A549 (cell line): ENCODE results near the gene NUP42. TPM values are rescaled to one million over a fixed set of nuclear protein-coding genes. Genes with fewer than 3 reads are reported as not detected.

Experiments used
- ATAC-seq, 2 experiments: fragments of 200-7000 bp in 1 of 2; fragments of >200 bp in 1 of 2; cut with Nextera tagmentation in 1 of 2; cut with Tn5 transposase in 1 of 2; 3 replicates each; pipeline versions ENCODE4 v1.8.0 to v1.9.1; 2018 to 2020; ENCODE audit warnings: mild to moderate bottlenecking in 1 of 2, moderate library complexity in 1 of 2
- CTCF ChIA-PET: fragments of 300-600 bp; sonication (Branson Sonifier 250); formaldehyde crosslinking; extraction: SDS; loops from one replicate; lab custom pipeline; 2021; ENCODE audit warnings: antibody characterized with exemption, inconsistent platforms; lab: Yijun Ruan, JAX
- POLR2A ChIA-PET: fragments of 350-600 bp; formaldehyde crosslinking; extraction: SDS; loops from one replicate; lab custom pipeline; 2021; ENCODE audit warnings: antibody characterized with exemption, inconsistent platforms; lab: Yijun Ruan, JAX
- DNase-seq, 2 experiments: peaks; one replicate each; pipeline versions ENCODE4 v3.0.0 to v3.0.0-alpha.2; 2011 to 2016; ENCODE audit warnings: low read depth in 1 of 2, low spot score in 1 of 2
- FAIRE-seq: peaks from 2 replicates; lab custom pipeline; 2011; peaks lifted over from hg19 to GRCh38; lab: Jason Lieb, UNC
- H3K27ac ChIP-seq, 2 experiments: fragments of >200 bp; sonication (Bioruptor Twin); formaldehyde crosslinking; 3 replicates each; pipeline ENCODE4 v1.5.1; 2016 to 2017
- H3K4me1 ChIP-seq: fragments of >200 bp; sonication (Bioruptor Twin); formaldehyde crosslinking; 3 replicates; pipeline ENCODE4 v1.6.1; 2016
- H3K4me2 ChIP-seq: fragments of >200 bp; sonication (Bioruptor Twin); formaldehyde crosslinking; 3 replicates; pipeline ENCODE4 v1.6.1; 2016
- H3K4me3 ChIP-seq: fragments of >200 bp; sonication (Bioruptor Twin); formaldehyde crosslinking; 3 replicates; pipeline ENCODE4 v1.5.1; 2016
- H3K9me3 ChIP-seq: fragments of >200 bp; sonication (Bioruptor Twin); formaldehyde crosslinking; 3 replicates; pipeline ENCODE4 v1.6.1; 2016
- CBX8 ChIP-seq: fragments of 200-600 bp; sonication (generic); IDR thresholded peaks from 2 replicates; pipeline ENCODE4 v1.6.1; 2016
- CHD4 ChIP-seq: fragments of 200-600 bp; sonication (generic); IDR thresholded peaks from 2 replicates; pipeline ENCODE4 v1.6.1; 2016; ENCODE audit warnings: antibody characterized with exemption, mild to moderate bottlenecking, borderline replicate concordance
- EHF ChIP-seq: fragments of 250-450 bp; sonication (Bioruptor Pico); IDR thresholded peaks from 2 replicates; pipeline ENCODE4 v1.5.0; 2020; ENCODE audit warnings: mild to moderate bottlenecking
- ESRRA ChIP-seq: fragments of 150-350 bp; IDR thresholded peaks from 2 replicates; pipeline ENCODE4 v1.6.1; 2014; ENCODE audit warnings: mild to moderate bottlenecking, low read length, borderline replicate concordance
- FOSB ChIP-seq: fragments of 250-450 bp; sonication (Bioruptor Pico); IDR thresholded peaks from 2 replicates; pipeline ENCODE4 v1.5.0; 2020; ENCODE audit warnings: mild to moderate bottlenecking, moderate library complexity
- FOSL2 ChIP-seq, 2 experiments: fragments of 450-650 bp in 1 of 2; fragments of >200 bp in 1 of 2; sonication (Bioruptor Twin) in 1 of 2; formaldehyde crosslinking; IDR thresholded peaks; 2 replicates each; pipeline versions ENCODE4 v1.5.0 to v1.6.1; 2016 to 2020; ENCODE audit warnings: mild to moderate bottlenecking in 1 of 2, moderate library complexity in 1 of 2
- FOXS1 ChIP-seq: fragments of 250-450 bp; sonication (Bioruptor Pico); IDR thresholded peaks from 2 replicates; pipeline ENCODE4 v1.5.0; 2020; ENCODE audit warnings: mild to moderate bottlenecking, moderate library complexity
- HDAC2 ChIP-seq: fragments of 200-600 bp; sonication (generic); IDR thresholded peaks from 2 replicates; pipeline ENCODE4 v1.6.1; 2016
- HEYL ChIP-seq: fragments of 250-450 bp; sonication (Bioruptor Pico); IDR thresholded peaks from 2 replicates; pipeline ENCODE4 v1.8.0; 2021; ENCODE audit warnings: mild to moderate bottlenecking, moderate library complexity
- HOXB13 ChIP-seq: fragments of 250-450 bp; sonication (Bioruptor Pico); IDR thresholded peaks from 2 replicates; pipeline ENCODE4 v1.5.0; 2020; ENCODE audit warnings: low read depth, mild to moderate bottlenecking, moderate library complexity
- JUN ChIP-seq, 2 experiments: fragments of >200 bp; sonication (Bioruptor Twin); formaldehyde crosslinking; IDR thresholded peaks; 2 replicates in 1 of 2; 3 replicates in 1 of 2; pipeline ENCODE4 v1.6.1; 2016 to 2017
- KDM5A ChIP-seq: fragments of 200-600 bp; sonication (generic); IDR thresholded peaks from 2 replicates; pipeline ENCODE4 v1.6.1; 2016; ENCODE audit warnings: antibody characterized with exemption, mild to moderate bottlenecking
- MAZ ChIP-seq: fragments of 150-350 bp; IDR thresholded peaks from 2 replicates; pipeline ENCODE4 v1.6.1; 2014; ENCODE audit warnings: antibody characterized with exemption, low read depth, low read length, borderline replicate concordance
- NPAS2 ChIP-seq: fragments of 250-450 bp; sonication (Bioruptor Pico); IDR thresholded peaks from 2 replicates; pipeline ENCODE4 v1.8.0; 2022; ENCODE audit warnings: mild to moderate bottlenecking, moderate library complexity, borderline replicate concordance
- RAD21 ChIP-seq, 2 experiments: fragments of >200 bp in 1 of 2; sonication (Bioruptor Twin) in 1 of 2; formaldehyde crosslinking in 1 of 2; IDR thresholded peaks in 1 of 2; conservative IDR thresholded peaks in 1 of 2; 2 replicates in 1 of 2; 3 replicates in 1 of 2; pipeline ENCODE4 v1.6.1; 2012 to 2018; ENCODE audit warnings: inconsistent platforms in 1 of 2
- RARB ChIP-seq: fragments of 250-450 bp; sonication (Bioruptor Pico); IDR thresholded peaks from 2 replicates; pipeline ENCODE4 v1.8.0; 2021; ENCODE audit warnings: mild to moderate bottlenecking, moderate library complexity
- RCOR1 ChIP-seq: fragments of 150-350 bp; IDR thresholded peaks from 2 replicates; pipeline ENCODE4 v1.6.1; 2014; ENCODE audit warnings: antibody characterized with exemption, low read length, low read depth
- RFX5 ChIP-seq: fragments of 450-650 bp; IDR thresholded peaks from 2 replicates; pipeline ENCODE4 v1.7.1; 2014; ENCODE audit warnings: antibody characterized with exemption, mild to moderate bottlenecking, moderate library complexity
- RNF2 ChIP-seq: fragments of 200-600 bp; sonication (generic); IDR thresholded peaks from 2 replicates; pipeline ENCODE4 v1.6.1; 2016; ENCODE audit warnings: low read depth, mild to moderate bottlenecking, antibody characterized with exemption, moderate library complexity, borderline replicate concordance
- SREBF2 ChIP-seq: fragments of 450-650 bp; IDR thresholded peaks from 2 replicates; pipeline ENCODE4 v1.6.1; 2014; ENCODE audit warnings: mild to moderate bottlenecking, moderate library complexity
- TFCP2L1 ChIP-seq: fragments of 250-450 bp; sonication (Bioruptor Pico); IDR thresholded peaks from 2 replicates; pipeline ENCODE4 v1.5.0; 2021; ENCODE audit warnings: mild to moderate bottlenecking
- TP53 ChIP-seq: fragments of 250-450 bp; sonication (Bioruptor Pico); IDR thresholded peaks from 2 replicates; pipeline ENCODE4 v1.5.0; 2021; ENCODE audit warnings: mild to moderate bottlenecking, moderate library complexity
- ZFP36 ChIP-seq: fragments of 450-650 bp; IDR thresholded peaks from 2 replicates; pipeline ENCODE4 v1.6.1; 2014; ENCODE audit warnings: borderline replicate concordance; ENCODE audit not compliant: partially characterized antibody
- ZNF302 ChIP-seq: fragments of 250-450 bp; sonication (Bioruptor Pico); IDR thresholded peaks from 2 replicates; pipeline ENCODE4 v1.9.0; 2021; ENCODE audit warnings: inconsistent platforms, mild to moderate bottlenecking, moderate library complexity
- ZSCAN20 ChIP-seq: fragments of 250-450 bp; sonication (Bioruptor Pico); IDR thresholded peaks from 2 replicates; pipeline ENCODE4 v1.8.0; 2022; ENCODE audit warnings: mild to moderate bottlenecking, moderate library complexity
- WGBS: methylation state at CpG from one replicate; pipeline ENCODE4 v1.1.6; 2017; ENCODE audit errors: missing lambda C conversion rate; 5-methylcytosine and 5-hydroxymethylcytosine counted together
- polyA minus RNA-seq: library from RNA; depleted of rRNA, polyadenylated mRNA; stranded (reverse); fragments of >200 nt; gene quantifications from 2 replicates; pipeline ENCODE4 v1.2.3, GENCODE V29; 2011; rRNA and poly(A)+ RNA removed
- polyA plus RNA-seq, 4 experiments: library from polyadenylated mRNA; depleted of rRNA in 3 of 4; stranded (reverse); fragments of >200 nt; fragmentation: RNase III in 1 of 4; extraction: RNeasy Plus Mini Kit Qiagen cat#74134 plus additional on column Dnase treatment in 1 of 4; gene quantifications; 2 replicates in 3 of 4; 3 replicates in 1 of 4; pipeline ENCODE4 v1.2.3, GENCODE V29; 2011 to 2017
- TF ChIP-seq, protein P1 (sequence below): fragments of >200 bp; sonication (Bioruptor Twin); formaldehyde crosslinking; IDR thresholded peaks from 3 replicates; pipeline ENCODE4 v1.6.1; 2016
- TF ChIP-seq, protein P2 (sequence below): IDR thresholded peaks from 2 replicates; pipeline ENCODE4 v1.6.1; 2012
- TF ChIP-seq, protein P3 (sequence below): fragments of >200 bp; sonication (Bioruptor Twin); formaldehyde crosslinking; IDR thresholded peaks from 2 replicates; pipeline ENCODE4 v1.6.1; 2016
- TF ChIP-seq, protein P4 (sequence below): fragments of 200-600 bp; sonication (generic); IDR thresholded peaks from 2 replicates; pipeline ENCODE4 v1.6.1; 2016; ENCODE audit warnings: antibody characterized with exemption, mild to moderate bottlenecking, moderate library complexity
- TF ChIP-seq, protein P5 (sequence below): fragments of 250-450 bp; sonication (Bioruptor Pico); IDR thresholded peaks from 2 replicates; pipeline ENCODE4 v1.5.0; 2021; ENCODE audit warnings: mild to moderate bottlenecking, moderate library complexity, borderline replicate concordance

The NUP42 gene, protein sequence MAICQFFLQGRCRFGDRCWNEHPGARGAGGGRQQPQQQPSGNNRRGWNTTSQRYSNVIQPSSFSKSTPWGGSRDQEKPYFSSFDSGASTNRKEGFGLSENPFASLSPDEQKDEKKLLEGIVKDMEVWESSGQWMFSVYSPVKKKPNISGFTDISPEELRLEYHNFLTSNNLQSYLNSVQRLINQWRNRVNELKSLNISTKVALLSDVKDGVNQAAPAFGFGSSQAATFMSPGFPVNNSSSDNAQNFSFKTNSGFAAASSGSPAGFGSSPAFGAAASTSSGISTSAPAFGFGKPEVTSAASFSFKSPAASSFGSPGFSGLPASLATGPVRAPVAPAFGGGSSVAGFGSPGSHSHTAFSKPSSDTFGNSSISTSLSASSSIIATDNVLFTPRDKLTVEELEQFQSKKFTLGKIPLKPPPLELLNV
- polyA plus RNA-seq (2011; rRNA removed) (26.5 and 36.3 TPM in 2 replicates), polyA plus RNA-seq (2017; fragmentation: RNase III; extraction: RNeasy Plus Mini Kit Qiagen cat#74134 plus additional on column Dnase treatment) (27.7 to 29.7 TPM (median 29.3 TPM) in 3 replicates), polyA minus RNA-seq (15.5 and 23.7 TPM in 2 replicates)
- 13.2 and 18.2 TPM in 2 replicates for polyA plus RNA-seq (2012; cell fraction: cytosol; rRNA removed)
- 10.1 and 22.9 TPM in 2 replicates for polyA plus RNA-seq (2012; cell fraction: nucleus; rRNA removed)

DNA sequence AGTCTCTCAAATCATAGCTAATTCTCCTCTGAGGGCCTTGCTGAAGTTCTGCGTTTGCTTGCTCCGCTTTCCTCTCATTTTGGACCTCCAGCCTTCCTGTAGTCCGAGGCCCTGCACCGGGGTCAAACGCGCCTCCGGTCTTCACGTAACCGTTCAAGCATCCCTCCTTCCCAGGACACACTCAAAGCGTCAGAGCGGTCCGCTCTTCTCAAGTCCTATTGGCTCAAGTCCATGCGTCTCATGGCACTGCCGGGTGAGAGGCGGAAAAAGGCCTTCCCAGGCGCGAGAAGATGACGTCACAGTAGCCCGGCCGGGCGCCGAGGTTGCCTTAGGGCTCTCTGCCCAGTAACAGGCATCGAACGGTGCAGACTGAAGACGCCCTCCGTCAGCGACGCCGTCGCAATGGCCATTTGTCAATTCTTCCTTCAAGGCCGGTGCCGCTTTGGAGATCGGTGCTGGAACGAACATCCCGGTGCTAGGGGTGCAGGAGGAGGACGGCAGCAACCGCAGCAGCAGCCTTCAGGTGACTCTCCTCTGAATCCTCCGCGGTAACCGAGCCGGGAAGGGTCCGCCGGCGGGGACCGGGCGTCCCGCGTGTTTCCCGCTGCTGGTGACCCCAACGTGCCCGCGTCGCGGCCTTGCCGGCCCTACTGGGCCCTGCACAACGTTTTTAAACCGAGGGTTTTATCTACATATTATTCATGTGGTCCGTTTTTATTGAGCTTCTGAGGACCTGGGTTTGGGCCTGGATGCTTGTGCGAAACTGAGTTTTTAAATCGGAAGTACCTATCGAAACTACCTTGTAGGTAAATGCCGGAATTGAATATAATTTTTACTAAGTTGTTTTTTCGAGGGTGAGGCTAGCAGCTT, at the start of gene NUP42:
Gene NUP42, plus strand, starts transcription at position 365 of the 870 bp plus-strand sequence. Its CDS starts 38 bp downstream, at position 403.
- CTCF ChIA-PET = interaction anchor here (0.9 to 1.4 kb wide), 2 partner anchors 11 to 17 kb away, joined by 4 read pairs; no protein-coding TSS in a partner anchor
- Histone ChIP-seq H3K4me3 (peak within 1 kb of the TSS; percentile 94), H3K4me2 (peak within 1 kb of the TSS; percentile 96), H3K27ac (peak within 1 kb of the TSS; percentile 91 to 97), H3K9me3 (no peaks in the 10 kb centered on the region), H3K4me1 (peaks cover 23% of the 10 kb centered on the region)
- peak; percentile 93 to 99 for DNase-seq
- 1% methylated on average over 42 of the region's 63 CpGs for WGBS
- FAIRE-seq = peak; percentile 89
- POLR2A ChIA-PET = interaction anchor here (1.0 to 1.2 kb wide), 2 partner anchors 17 to 76 kb away, joined by 3 to 4 read pairs; no protein-coding TSS in a partner anchor
- peak; percentile 98 for ATAC-seq
- TF ChIP-seq, protein P1, sequence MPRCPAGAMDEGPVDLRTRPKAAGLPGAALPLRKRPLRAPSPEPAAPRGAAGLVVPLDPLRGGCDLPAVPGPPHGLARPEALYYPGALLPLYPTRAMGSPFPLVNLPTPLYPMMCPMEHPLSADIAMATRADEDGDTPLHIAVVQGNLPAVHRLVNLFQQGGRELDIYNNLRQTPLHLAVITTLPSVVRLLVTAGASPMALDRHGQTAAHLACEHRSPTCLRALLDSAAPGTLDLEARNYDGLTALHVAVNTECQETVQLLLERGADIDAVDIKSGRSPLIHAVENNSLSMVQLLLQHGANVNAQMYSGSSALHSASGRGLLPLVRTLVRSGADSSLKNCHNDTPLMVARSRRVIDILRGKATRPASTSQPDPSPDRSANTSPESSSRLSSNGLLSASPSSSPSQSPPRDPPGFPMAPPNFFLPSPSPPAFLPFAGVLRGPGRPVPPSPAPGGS = 0 out of 3 replicates have a peak, but pooled peaks have one; percentile 81
- TF ChIP-seq, protein P2, sequence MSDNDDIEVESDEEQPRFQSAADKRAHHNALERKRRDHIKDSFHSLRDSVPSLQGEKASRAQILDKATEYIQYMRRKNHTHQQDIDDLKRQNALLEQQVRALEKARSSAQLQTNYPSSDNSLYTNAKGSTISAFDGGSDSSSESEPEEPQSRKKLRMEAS = peak; percentile 95
- TF ChIP-seq HEYL (CRISPR knock-in tag) (no peak), EHF (CRISPR knock-in tag) (no peak), ZSCAN20 (CRISPR knock-in tag) (no peak), ESRRA (no peak), TFCP2L1 (CRISPR knock-in tag) (no peak), FOSB (CRISPR knock-in tag) (no peak), RARB (CRISPR knock-in tag) (no peak), KDM5A (peak; percentile 76), CHD4 (no peak), FOSL2 (IDR thresholded peaks at IDR 0.05) (no peak), FOSL2 (CRISPR knock-in tag; IDR thresholded peaks at IDR 0.05) (peak; percentile 73), FOXS1 (CRISPR knock-in tag) (no peak), NPAS2 (CRISPR knock-in tag) (no peak), CBX8 (no peak), JUN (IDR thresholded peaks at IDR 0.05) (peak; percentile 86 to 88), RFX5 (peak; percentile 93), MAZ (no peak), ZNF302 (CRISPR knock-in tag) (no peak), RAD21 (conservative IDR thresholded peaks at IDR 0.05 in 1 of 2, IDR thresholded peaks at IDR 0.05 in 1 of 2) (no peak), TP53 (CRISPR knock-in tag) (peak; percentile 58; the same call in 1 of the 2 replicates), HDAC2 (no peak), RCOR1 (no peak), ZFP36 (no peak), SREBF2 (no peak), HOXB13 (CRISPR knock-in tag) (no peak), RNF2 (no peak)
- TF ChIP-seq, protein P3, sequence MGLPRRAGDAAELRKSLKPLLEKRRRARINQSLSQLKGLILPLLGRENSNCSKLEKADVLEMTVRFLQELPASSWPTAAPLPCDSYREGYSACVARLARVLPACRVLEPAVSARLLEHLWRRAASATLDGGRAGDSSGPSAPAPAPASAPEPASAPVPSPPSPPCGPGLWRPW = no peak
- TF ChIP-seq, protein P4, sequence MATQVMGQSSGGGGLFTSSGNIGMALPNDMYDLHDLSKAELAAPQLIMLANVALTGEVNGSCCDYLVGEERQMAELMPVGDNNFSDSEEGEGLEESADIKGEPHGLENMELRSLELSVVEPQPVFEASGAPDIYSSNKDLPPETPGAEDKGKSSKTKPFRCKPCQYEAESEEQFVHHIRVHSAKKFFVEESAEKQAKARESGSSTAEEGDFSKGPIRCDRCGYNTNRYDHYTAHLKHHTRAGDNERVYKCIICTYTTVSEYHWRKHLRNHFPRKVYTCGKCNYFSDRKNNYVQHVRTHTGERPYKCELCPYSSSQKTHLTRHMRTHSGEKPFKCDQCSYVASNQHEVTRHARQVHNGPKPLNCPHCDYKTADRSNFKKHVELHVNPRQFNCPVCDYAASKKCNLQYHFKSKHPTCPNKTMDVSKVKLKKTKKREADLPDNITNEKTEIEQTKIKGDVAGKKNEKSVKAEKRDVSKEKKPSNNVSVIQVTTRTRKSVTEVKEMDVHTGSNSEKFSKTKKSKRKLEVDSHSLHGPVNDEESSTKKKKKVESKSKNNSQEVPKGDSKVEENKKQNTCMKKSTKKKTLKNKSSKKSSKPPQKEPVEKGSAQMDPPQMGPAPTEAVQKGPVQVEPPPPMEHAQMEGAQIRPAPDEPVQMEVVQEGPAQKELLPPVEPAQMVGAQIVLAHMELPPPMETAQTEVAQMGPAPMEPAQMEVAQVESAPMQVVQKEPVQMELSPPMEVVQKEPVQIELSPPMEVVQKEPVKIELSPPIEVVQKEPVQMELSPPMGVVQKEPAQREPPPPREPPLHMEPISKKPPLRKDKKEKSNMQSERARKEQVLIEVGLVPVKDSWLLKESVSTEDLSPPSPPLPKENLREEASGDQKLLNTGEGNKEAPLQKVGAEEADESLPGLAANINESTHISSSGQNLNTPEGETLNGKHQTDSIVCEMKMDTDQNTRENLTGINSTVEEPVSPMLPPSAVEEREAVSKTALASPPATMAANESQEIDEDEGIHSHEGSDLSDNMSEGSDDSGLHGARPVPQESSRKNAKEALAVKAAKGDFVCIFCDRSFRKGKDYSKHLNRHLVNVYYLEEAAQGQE = no peak
- TF ChIP-seq, protein P5, sequence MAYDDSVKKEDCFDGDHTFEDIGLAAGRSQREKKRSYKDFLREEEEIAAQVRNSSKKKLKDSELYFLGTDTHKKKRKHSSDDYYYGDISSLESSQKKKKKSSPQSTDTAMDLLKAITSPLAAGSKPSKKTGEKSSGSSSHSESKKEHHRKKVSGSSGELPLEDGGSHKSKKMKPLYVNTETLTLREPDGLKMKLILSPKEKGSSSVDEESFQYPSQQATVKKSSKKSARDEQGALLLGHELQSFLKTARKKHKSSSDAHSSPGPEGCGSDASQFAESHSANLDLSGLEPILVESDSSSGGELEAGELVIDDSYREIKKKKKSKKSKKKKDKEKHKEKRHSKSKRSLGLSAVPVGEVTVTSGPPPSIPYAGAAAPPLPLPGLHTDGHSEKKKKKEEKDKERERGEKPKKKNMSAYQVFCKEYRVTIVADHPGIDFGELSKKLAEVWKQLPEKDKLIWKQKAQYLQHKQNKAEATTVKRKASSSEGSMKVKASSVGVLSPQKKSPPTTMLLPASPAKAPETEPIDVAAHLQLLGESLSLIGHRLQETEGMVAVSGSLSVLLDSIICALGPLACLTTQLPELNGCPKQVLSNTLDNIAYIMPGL (CRISPR knock-in tag) = no peak
